Activated CD4-positive, CD25-positive, alpha-beta regulatory T cell treated with anti-CD3 and anti-CD28 coated beads, Interleukin-2, amount 50 U/mL, for 16 hours (primary cell): ENCODE results near the gene RPS27.

Source experiments
- DNase-seq: peaks from one replicate; pipeline ENCODE4 v3.0.0-alpha.2; 2020; ENCODE audit warnings: low read depth, low spot score

Gene RPS27

GRCh38 chr1:153990468-153991150 lies at the start of gene RPS27:
Gene RPS27 (plus strand): TSS chr1:153990762. CDS start chr1:153990797, 35 bp downstream.
- DNase-seq, result peak; percentile 85

- no peak for DNase-seq
These were observed 48.5 kb upstream of the RPS27 start for GRCh38 chr1:153941826-153942725.

- DNase-seq, result no peak
These were observed 47.6 kb upstream of the RPS27 start for GRCh38 chr1:153942766-153943549.

- DNase-seq, result no peak
These were observed 46.3 kb upstream of the RPS27 start for GRCh38 chr1:153944005-153944826.

GRCh38 chr1:153944827-153945117 lies 45.8 kb upstream of the RPS27 start:
- no peak for DNase-seq

GRCh38 chr1:153945131-153945794 lies 45.3 kb upstream of the RPS27 start:
- peak; percentile 51 for DNase-seq

- peak; percentile 45 for DNase-seq
These were observed 44.6 kb upstream of the RPS27 start for GRCh38 chr1:153945795-153946621.

- peak; percentile 58 for DNase-seq
These were observed 43.8 kb upstream of the RPS27 start, which contains the start of gene DENND4B for GRCh38 chr1:153946622-153947241. Gene DENND4B (minus strand): TSS chr1:153946718. CDS start chr1:153944374, 2,344 bp downstream.

- DNase-seq, result no peak
These were observed 39.4 kb upstream of the RPS27 start for GRCh38 chr1:153951183-153951582.

- DNase-seq, result no peak
These were observed 38.8 kb upstream of the RPS27 start for GRCh38 chr1:153951801-153952200.

GRCh38 chr1:153953859-153954365 lies 36.6 kb upstream of the RPS27 start:
- DNase-seq, result no peak

GRCh38 chr1:153954826-153955225 lies 35.7 kb upstream of the RPS27 start:
- no peak for DNase-seq

- DNase-seq, result no peak
These were observed 33.4 kb upstream of the RPS27 start for GRCh38 chr1:153956997-153957715.

GRCh38 chr1:153957744-153958110 lies 32.8 kb upstream of the RPS27 start:
- no peak for DNase-seq

- DNase-seq, result peak; percentile 97
These were observed 32.2 kb upstream of the RPS27 start, which contains the start of gene CRTC2 for GRCh38 chr1:153958111-153958960. Gene CRTC2 (minus strand): TSS chr1:153958612. CDS start chr1:153958497, 115 bp downstream.

- no peak for DNase-seq
These were observed 31.7 kb upstream of the RPS27 start for GRCh38 chr1:153958961-153959260.

- no peak for DNase-seq
These were observed 31.1 kb upstream of the RPS27 start for GRCh38 chr1:153959454-153959853.

GRCh38 chr1:153960206-153960605 lies 30.4 kb upstream of the RPS27 start:
- DNase-seq, result no peak
